ENCODE data around the gene SARNP.

Gene SARNP

GRCh38 chr12:55746913-55747231 is 70.7 kb downstream of the SARNP start:
- Histone ChIP-seq H3K9ac (ENCODE audit: low read depth, low read length) (no peak overlapping the region), H3K9me3 (ENCODE audit: insufficient read depth, low read length, severe bottlenecking) (no peaks in the 10 kb centered on the region), H3K27ac (ENCODE audit: low read length) (no peak overlapping the region), H3K4me1 (ENCODE audit: insufficient read depth, low read length) (peaks cover 35% of the 10 kb centered on the region), H3K4me3 (ENCODE audit: low read depth in 1 of 2, low read length in 2 of 2) (no peak overlapping the region), H3K79me2 (ENCODE audit: insufficient read depth, low read length) (peaks cover 14% of the 10 kb centered on the region), H3K4me2 (ENCODE audit: insufficient read depth, low read length) (no peak overlapping the region), H3K27me3 (ENCODE audit: insufficient read depth, low read length, poor library complexity) (no peaks in the 10 kb centered on the region), H3K36me3 (ENCODE audit: insufficient read depth, low read length) (peaks cover 28% of the 10 kb centered on the region), H2AFZ (ENCODE audit: low read depth, low read length) (no peak overlapping the region), H4K20me1 (ENCODE audit: insufficient read depth, low read length) (peaks cover 30% of the 10 kb centered on the region; the same call in 1 of the 2 replicates)
- TF ChIP-seq EZH2 (IDR thresholded peaks at IDR 0.05; ENCODE audit: borderline replicate concordance, low read depth, low read length, severe bottlenecking): no peak
- TF ChIP-seq, protein P1, sequence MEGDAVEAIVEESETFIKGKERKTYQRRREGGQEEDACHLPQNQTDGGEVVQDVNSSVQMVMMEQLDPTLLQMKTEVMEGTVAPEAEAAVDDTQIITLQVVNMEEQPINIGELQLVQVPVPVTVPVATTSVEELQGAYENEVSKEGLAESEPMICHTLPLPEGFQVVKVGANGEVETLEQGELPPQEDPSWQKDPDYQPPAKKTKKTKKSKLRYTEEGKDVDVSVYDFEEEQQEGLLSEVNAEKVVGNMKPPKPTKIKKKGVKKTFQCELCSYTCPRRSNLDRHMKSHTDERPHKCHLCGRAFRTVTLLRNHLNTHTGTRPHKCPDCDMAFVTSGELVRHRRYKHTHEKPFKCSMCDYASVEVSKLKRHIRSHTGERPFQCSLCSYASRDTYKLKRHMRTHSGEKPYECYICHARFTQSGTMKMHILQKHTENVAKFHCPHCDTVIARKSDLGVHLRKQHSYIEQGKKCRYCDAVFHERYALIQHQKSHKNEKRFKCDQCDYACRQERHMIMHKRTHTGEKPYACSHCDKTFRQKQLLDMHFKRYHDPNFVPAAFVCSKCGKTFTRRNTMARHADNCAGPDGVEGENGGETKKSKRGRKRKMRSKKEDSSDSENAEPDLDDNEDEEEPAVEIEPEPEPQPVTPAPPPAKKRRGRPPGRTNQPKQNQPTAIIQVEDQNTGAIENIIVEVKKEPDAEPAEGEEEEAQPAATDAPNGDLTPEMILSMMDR (IDR thresholded peaks at IDR 0.05; ENCODE audit: borderline replicate concordance, extremely low read depth, low read length, poor library complexity, severe bottlenecking): no peak
- ATAC-seq (ENCODE audit: insufficient read depth, low read depth): no peak
- DNase-seq: no peak

- H3K4me2 ChIP-seq (ENCODE audit: insufficient read depth, low read length): no peak overlapping the region
- peaks cover 30% of the 10 kb centered on the region; the same call in 1 of the 2 replicates for H4K20me1 ChIP-seq (ENCODE audit: insufficient read depth, low read length)
- H3K27ac ChIP-seq (ENCODE audit: low read length): no peak overlapping the region
- peaks cover 14% of the 10 kb centered on the region for H3K79me2 ChIP-seq (ENCODE audit: insufficient read depth, low read length)
- DNase-seq: no peak
- H3K4me3 ChIP-seq (ENCODE audit: low read depth in 1 of 2, low read length in 2 of 2): no peak overlapping the region
- H3K36me3 ChIP-seq (ENCODE audit: insufficient read depth, low read length): peaks cover 23% of the 10 kb centered on the region
- no peaks in the 10 kb centered on the region for H3K9me3 ChIP-seq (ENCODE audit: insufficient read depth, low read length, severe bottlenecking)
- no peak overlapping the region for H3K9ac ChIP-seq (ENCODE audit: low read depth, low read length)
- ATAC-seq (ENCODE audit: insufficient read depth, low read depth): no peak
- TF ChIP-seq EZH2 (IDR thresholded peaks at IDR 0.05; ENCODE audit: borderline replicate concordance, low read depth, low read length, severe bottlenecking): no peak
- TF ChIP-seq, protein P1 (IDR thresholded peaks at IDR 0.05; ENCODE audit: borderline replicate concordance, extremely low read depth, low read length, poor library complexity, severe bottlenecking): no peak
- no peaks in the 10 kb centered on the region for H3K27me3 ChIP-seq (ENCODE audit: insufficient read depth, low read length, poor library complexity)
- peaks cover 35% of the 10 kb centered on the region for H3K4me1 ChIP-seq (ENCODE audit: insufficient read depth, low read length)
- H2AFZ ChIP-seq (ENCODE audit: low read depth, low read length): no peak overlapping the region
Measured at GRCh38 chr12:55746174-55746912, 71.2 kb downstream of the SARNP start.

DNA sequence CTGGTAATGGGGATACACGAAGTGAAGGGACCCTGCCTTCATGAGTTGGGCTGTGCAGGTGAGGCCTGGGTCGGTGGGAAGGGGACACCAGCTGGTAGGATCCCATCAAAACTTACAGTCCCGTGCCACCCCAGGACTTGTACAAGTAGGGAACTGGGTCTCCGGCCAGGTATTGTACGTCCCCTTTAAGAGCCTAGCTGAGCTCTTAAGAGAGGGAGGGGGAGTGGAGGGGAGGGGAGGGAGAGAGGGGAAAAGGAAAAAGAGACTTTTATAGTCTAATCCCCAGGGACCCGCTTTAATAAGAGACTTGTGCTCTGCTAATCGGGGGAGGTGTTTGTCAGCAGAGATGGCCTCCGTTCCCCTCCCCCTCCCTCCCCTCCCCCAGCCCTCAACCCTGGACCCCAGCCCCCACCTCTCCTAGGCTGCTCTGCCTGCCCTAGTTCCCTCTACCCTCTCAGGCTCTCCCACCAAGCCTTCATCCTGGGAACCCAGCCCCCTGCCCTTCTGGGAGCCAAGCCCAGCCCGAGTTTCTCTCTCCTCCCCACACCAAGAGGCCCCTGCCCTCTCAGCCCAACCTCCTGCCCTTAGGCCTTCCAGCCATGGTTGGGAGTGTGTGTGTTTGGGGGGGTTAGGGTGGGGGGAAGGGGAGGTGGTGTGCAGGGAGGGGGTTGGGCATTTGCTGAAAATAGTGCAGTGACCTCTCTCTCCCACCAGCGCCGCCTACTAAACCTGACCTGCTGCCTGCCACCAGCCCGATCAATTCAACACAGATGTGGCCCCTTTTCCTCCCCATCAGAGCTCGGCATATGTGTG is 72.0 kb downstream of the SARNP start:
- Histone ChIP-seq H3K9ac (ENCODE audit: low read depth, low read length) (peak overlapping the region; percentile 58; the same call in 1 of the 2 replicates), H3K27me3 (ENCODE audit: insufficient read depth, low read length, poor library complexity) (no peaks in the 10 kb centered on the region), H3K27ac (ENCODE audit: low read length) (peak overlapping the region; percentile 30; the same call in 1 of the 2 replicates), H3K4me3 (ENCODE audit: low read depth in 1 of 2, low read length in 2 of 2) (peak overlapping the region in 1 of 2 experiments; percentile 64; a peak in 2 of 4 replicates), H3K79me2 (ENCODE audit: insufficient read depth, low read length) (peaks cover 14% of the 10 kb centered on the region), H2AFZ (ENCODE audit: low read depth, low read length) (no peak overlapping the region), H3K9me3 (ENCODE audit: insufficient read depth, low read length, severe bottlenecking) (no peaks in the 10 kb centered on the region), H3K36me3 (ENCODE audit: insufficient read depth, low read length) (peaks cover 15% of the 10 kb centered on the region), H3K4me2 (ENCODE audit: insufficient read depth, low read length) (peak overlapping the region; percentile 74), H3K4me1 (ENCODE audit: insufficient read depth, low read length) (peaks cover 35% of the 10 kb centered on the region), H4K20me1 (ENCODE audit: insufficient read depth, low read length) (peaks cover 30% of the 10 kb centered on the region; the same call in 1 of the 2 replicates)
- TF ChIP-seq, protein P1 (IDR thresholded peaks at IDR 0.05; ENCODE audit: borderline replicate concordance, extremely low read depth, low read length, poor library complexity, severe bottlenecking): no peak
- TF ChIP-seq EZH2 (IDR thresholded peaks at IDR 0.05; ENCODE audit: borderline replicate concordance, low read depth, low read length, severe bottlenecking): no peak
- no peak for DNase-seq
- ATAC-seq (ENCODE audit: insufficient read depth, low read depth): no peak

All from DND-41 (cell line).